Karpas-422 (cell line): ENCODE measurements around the gene CBX1. TPM values are rescaled to one million over a fixed set of nuclear protein-coding genes. Genes with fewer than 3 reads are reported as not detected.
"Not testable (repeated sequence)": the region's sequence is repeated elsewhere in the genome, so short reads cannot be mapped to it uniquely, and the experiment has no call there.

ENCODE experiments used
- DNase-seq: peaks from one replicate; pipeline ENCODE4 v3.0.0-alpha.2; 2015
- H2AFZ ChIP-seq: fragments of 200-600 bp; sonication (generic); 2 replicates; pipeline ENCODE4 v1.6.1; 2014; ENCODE audit warnings: antibody characterized with exemption, low read length, mixed read lengths
- H3K27ac ChIP-seq: fragments of 200-600 bp; sonication (generic); 2 replicates; pipeline ENCODE4 v1.5.1; 2014; ENCODE audit warnings: mild to moderate bottlenecking, low read length, moderate library complexity
- H3K27me3 ChIP-seq: fragments of 200-600 bp; sonication (generic); 2 replicates; pipeline ENCODE4 v1.6.1; 2014; ENCODE audit warnings: low read length, mixed read lengths
- H3K36me3 ChIP-seq: fragments of 200-600 bp; sonication (generic); 2 replicates; pipeline ENCODE4 v1.6.1; 2014; ENCODE audit warnings: low read length, mixed read lengths; ENCODE audit not compliant: insufficient read depth
- H3K4me1 ChIP-seq: fragments of 200-600 bp; sonication (generic); 2 replicates; pipeline ENCODE4 v1.6.1; 2014; ENCODE audit warnings: mild to moderate bottlenecking, low read length, mixed read lengths
- H3K4me2 ChIP-seq: fragments of 200-600 bp; sonication (generic); 2 replicates; pipeline ENCODE4 v1.6.1; 2014; ENCODE audit warnings: low read length, low read depth, mild to moderate bottlenecking; ENCODE audit not compliant: poor library complexity, severe bottlenecking
- H3K4me3 ChIP-seq: fragments of 200-600 bp; sonication (generic); 2 replicates; pipeline ENCODE4 v1.5.1; 2014; ENCODE audit warnings: mild to moderate bottlenecking, antibody characterized with exemption, low read length, mixed read lengths
- H3K79me2 ChIP-seq: fragments of 200-600 bp; sonication (generic); 2 replicates; pipeline ENCODE4 v1.6.1; 2014; ENCODE audit warnings: mild to moderate bottlenecking, low read length, mixed read lengths
- H3K9ac ChIP-seq: fragments of 200-600 bp; sonication (generic); 2 replicates; pipeline ENCODE4 v1.6.0; 2014; ENCODE audit warnings: low read length
- H3K9me2 ChIP-seq: fragments of 200-600 bp; sonication (generic), shearing (Covaris generic); replicated peaks from 2 replicates; pipeline ENCODE4 v1.6.0; 2014; ENCODE audit warnings: mild to moderate bottlenecking, low read length, moderate library complexity; ENCODE audit not compliant: insufficient read depth
- H3K9me3 ChIP-seq: fragments of 300-700, 200-600 bp; sonication (generic); 2 replicates; pipeline ENCODE4 v1.6.1; 2014; ENCODE audit warnings: low read length, mixed read lengths
- H4K20me1 ChIP-seq: fragments of 200-600 bp; sonication (generic); 2 replicates; pipeline ENCODE4 v1.6.1; 2014; ENCODE audit warnings: mild to moderate bottlenecking, antibody characterized with exemption, low read length, low read depth; ENCODE audit not compliant: insufficient read depth
- total RNA-seq: library from RNA; depleted of rRNA; stranded (reverse); fragments of >200 nt; shearing (Covaris generic); gene quantifications from 2 replicates; pipeline ENCODE4 v1.2.3, GENCODE V29; 2014; ENCODE audit warnings: low replicate concordance

The CBX1 gene
- total RNA-seq, 1 experiment from 2014 or later: 32.5 TPM

DNA sequence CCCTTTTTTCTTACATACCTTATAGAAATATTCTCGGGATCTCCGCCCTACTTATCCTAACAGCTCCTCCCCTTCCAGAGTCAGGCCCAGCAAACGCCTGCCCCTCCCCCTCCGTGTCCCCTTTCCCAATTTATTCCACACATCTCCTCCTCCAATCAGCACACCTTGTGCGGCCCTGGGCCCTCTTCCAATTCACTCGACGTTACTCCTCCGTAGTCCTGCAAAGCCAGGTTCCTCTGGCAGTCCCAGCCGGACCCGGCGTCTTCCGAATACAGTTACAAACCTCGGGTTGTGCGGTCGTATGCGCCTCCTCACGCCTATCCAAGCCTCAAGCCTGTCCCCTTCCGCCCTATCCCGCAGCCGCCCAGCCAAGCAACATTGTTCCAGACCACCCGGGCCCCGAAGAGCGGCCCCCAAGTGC, 677 bp downstream of the CBX1 start:
- Histone ChIP-seq H3K9me2 (no peaks in the 10 kb centered on the region), H3K79me2 (peaks cover 56% of the 10 kb centered on the region), H4K20me1 (0 out of 2 replicates have a peak, but pooled peaks cover 3% of the 10 kb centered on the region), H3K9ac (peak overlapping the region; percentile 92), H3K27ac (peak overlapping the region; percentile 65), H3K9me3 (peaks cover 5% of the 10 kb centered on the region; the same call in 1 of the 2 replicates), H2AFZ (peak overlapping the region; percentile 35; the same call in 1 of the 2 replicates), H3K4me2 (peak overlapping the region; percentile 99), H3K4me1 (peaks cover 24% of the 10 kb centered on the region), H3K36me3 (no peaks in the 10 kb centered on the region), H3K4me3 (peak overlapping the region; percentile 97), H3K27me3 (no peaks in the 10 kb centered on the region)
- DNase-seq: no peak

DNA sequence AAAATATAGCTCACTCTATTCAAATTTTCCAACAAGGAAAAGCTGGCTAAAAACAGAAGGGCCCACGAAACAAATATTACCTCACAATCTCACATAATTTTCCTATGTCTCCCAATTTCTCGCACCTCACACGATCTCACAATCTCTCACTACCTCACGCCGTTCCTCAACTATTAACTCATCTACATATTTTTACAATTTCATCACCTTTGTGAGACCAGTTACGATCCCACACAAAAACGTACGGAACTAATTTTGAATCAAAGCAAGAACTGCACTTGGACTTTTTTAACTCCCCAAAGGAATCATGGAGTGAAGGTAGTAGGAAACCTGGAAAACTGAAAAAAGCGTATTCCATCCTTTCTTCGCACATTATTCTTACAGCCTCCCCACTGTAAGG, 1.1 kb downstream of the CBX1 start:
- Histone ChIP-seq H3K9me2 (no peaks in the 10 kb centered on the region), H3K9ac (peak overlapping the region; percentile 92), H3K27me3 (no peaks in the 10 kb centered on the region), H3K4me2 (peak overlapping the region; percentile 99), H2AFZ (no peak overlapping the region), H3K27ac (no peak overlapping the region; the same call in 1 of the 2 replicates), H4K20me1 (0 out of 2 replicates have a peak, but pooled peaks cover 3% of the 10 kb centered on the region), H3K36me3 (no peaks in the 10 kb centered on the region), H3K9me3 (peaks cover 5% of the 10 kb centered on the region; the same call in 1 of the 2 replicates), H3K4me3 (peak overlapping the region; percentile 97), H3K79me2 (peaks cover 60% of the 10 kb centered on the region), H3K4me1 (peaks cover 24% of the 10 kb centered on the region)
- DNase-seq: no peak

DNA sequence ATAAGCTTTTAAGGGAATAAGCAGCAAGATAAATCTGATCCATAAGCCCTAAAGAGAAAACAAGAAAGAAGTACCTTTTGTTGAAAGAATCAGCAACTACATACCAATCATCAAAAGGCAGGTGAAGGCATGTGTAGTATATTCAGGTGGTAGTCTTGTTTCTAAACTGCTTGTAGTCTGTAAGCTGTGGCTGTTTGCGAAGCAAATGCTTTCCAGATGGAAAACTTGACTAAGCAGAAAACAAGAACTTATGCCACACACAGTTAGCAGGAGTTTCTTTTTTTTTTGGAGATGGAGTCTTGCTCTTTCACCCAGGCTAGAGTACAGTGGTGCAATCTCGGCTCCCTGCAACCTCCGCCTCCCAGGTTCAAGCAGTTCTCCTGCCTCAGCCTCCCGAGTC, 5.7 kb downstream of the CBX1 start:
- H3K9ac ChIP-seq: no peak overlapping the region
- H4K20me1 ChIP-seq: 0 out of 2 replicates have a peak, but pooled peaks cover 3% of the 10 kb centered on the region
- H2AFZ ChIP-seq: no peak overlapping the region
- H3K9me2 ChIP-seq: no peaks in the 10 kb centered on the region
- no peaks in the 10 kb centered on the region for H3K9me3 ChIP-seq
- H3K79me2 ChIP-seq: peaks cover 87% of the 10 kb centered on the region
- no peaks in the 10 kb centered on the region for H3K27me3 ChIP-seq
- H3K4me3 ChIP-seq: no peak overlapping the region
- no peak for DNase-seq
- H3K4me1 ChIP-seq: peaks cover 17% of the 10 kb centered on the region
- no peak overlapping the region for H3K4me2 ChIP-seq
- H3K27ac ChIP-seq: no peak overlapping the region
- no peaks in the 10 kb centered on the region for H3K36me3 ChIP-seq

DNA sequence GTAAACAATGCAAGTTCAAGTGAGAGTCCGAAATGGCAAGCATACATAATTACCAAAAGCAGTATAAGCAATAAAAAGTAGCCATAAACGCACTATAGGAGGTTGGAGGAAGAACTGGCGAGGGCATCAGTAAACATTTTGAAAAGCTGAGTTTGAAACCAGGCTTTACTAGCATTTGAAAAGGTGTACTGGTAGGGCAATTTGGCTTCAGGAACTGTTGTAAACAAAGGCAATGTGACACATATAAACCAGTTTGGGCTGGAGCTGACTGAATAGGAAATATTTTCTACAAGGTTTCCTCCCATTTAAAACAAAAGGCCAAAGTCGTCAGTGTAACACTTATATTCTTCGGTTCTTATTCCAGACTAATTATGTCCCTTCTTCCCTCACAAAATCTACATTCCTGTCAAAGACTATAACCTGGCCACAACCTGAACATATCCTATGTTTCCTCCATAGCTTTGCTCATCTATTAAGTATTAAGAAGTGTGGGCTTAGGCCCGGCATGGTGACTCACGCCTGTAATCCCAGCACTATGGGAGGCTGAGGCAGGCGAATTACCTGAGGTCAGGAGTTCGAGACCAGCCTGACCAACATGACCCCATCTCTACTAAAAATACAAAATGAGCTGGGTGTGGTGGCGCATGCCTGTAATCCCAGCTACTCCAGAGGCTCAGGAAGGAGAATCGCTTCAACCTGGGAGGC, 7.8 kb downstream of the CBX1 start:
- H3K36me3 ChIP-seq: no peaks in the 10 kb centered on the region
- no peaks in the 10 kb centered on the region for H3K9me2 ChIP-seq
- no peak overlapping the region for H3K9ac ChIP-seq
- peaks cover 10% of the 10 kb centered on the region for H3K4me1 ChIP-seq
- no peak overlapping the region for H3K4me3 ChIP-seq
- no peaks in the 10 kb centered on the region for H3K9me3 ChIP-seq
- no peak overlapping the region for H2AFZ ChIP-seq
- DNase-seq: no peak
- no peaks in the 10 kb centered on the region for H3K27me3 ChIP-seq
- no peak overlapping the region for H3K4me2 ChIP-seq
- peaks cover 85% of the 10 kb centered on the region for H3K79me2 ChIP-seq
- no peak overlapping the region for H3K27ac ChIP-seq
- no peaks in the 10 kb centered on the region for H4K20me1 ChIP-seq

DNA sequence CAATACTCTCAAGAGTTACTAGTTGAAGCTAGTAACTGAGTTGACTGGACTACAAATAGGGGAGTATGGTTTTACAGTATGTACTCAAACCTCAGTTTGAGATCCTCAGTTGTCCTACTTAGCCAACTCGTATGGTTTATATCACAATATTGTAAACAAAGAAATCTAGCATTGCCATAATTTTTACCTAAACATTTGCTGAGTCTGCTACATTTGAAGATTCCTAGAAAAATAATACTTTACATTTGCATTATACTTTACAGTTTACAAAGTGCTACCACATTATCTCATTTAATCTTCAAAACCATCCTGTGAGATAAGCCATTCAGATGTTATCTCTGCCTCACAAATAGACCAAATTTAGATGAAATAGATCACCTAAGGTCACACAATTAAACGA, 16.3 kb downstream of the CBX1 start:
- H3K4me3 ChIP-seq: no peak overlapping the region
- H3K79me2 ChIP-seq: peaks cover 67% of the 10 kb centered on the region
- no peak for DNase-seq
- no peaks in the 10 kb centered on the region for H3K36me3 ChIP-seq
- H4K20me1 ChIP-seq: no peaks in the 10 kb centered on the region
- H3K9me2 ChIP-seq: no peaks in the 10 kb centered on the region
- no peaks in the 10 kb centered on the region for H3K4me1 ChIP-seq
- H3K27ac ChIP-seq: no peak overlapping the region
- H3K9ac ChIP-seq: no peak overlapping the region
- H3K27me3 ChIP-seq: no peaks in the 10 kb centered on the region
- no peak overlapping the region for H3K4me2 ChIP-seq
- no peak overlapping the region for H2AFZ ChIP-seq
- no peaks in the 10 kb centered on the region for H3K9me3 ChIP-seq

DNA sequence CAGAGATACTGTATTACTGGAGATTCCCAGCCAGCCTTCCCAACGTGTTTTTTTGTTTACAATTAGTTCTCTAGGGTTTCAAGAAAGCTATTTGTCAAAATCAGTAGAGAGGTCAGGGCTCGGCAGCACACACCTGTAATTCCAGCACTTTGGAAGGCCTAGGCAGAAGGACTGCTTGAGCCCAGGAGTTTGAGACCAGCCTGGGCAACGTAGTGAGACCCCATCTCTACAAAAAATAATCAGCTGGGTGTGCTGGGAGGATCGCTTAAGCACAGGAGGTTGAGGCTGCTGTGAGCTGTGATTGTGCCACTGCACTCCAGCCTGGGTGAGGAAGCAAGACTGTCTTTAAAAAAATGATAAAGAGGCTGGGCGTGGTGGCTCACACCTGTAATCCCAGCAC, 19.4 kb downstream of the CBX1 start:
- DNase-seq: no peak
- no peaks in the 10 kb centered on the region for H4K20me1 ChIP-seq
- no peaks in the 10 kb centered on the region for H3K27me3 ChIP-seq
- no peaks in the 10 kb centered on the region for H3K9me2 ChIP-seq
- H2AFZ ChIP-seq: no peak overlapping the region
- no peak overlapping the region for H3K4me3 ChIP-seq
- no peak overlapping the region for H3K27ac ChIP-seq
- H3K9ac ChIP-seq: no peak overlapping the region
- H3K4me1 ChIP-seq: no peaks in the 10 kb centered on the region
- peaks cover 65% of the 10 kb centered on the region for H3K79me2 ChIP-seq
- H3K4me2 ChIP-seq: no peak overlapping the region
- no peaks in the 10 kb centered on the region for H3K9me3 ChIP-seq
- no peaks in the 10 kb centered on the region for H3K36me3 ChIP-seq

DNA sequence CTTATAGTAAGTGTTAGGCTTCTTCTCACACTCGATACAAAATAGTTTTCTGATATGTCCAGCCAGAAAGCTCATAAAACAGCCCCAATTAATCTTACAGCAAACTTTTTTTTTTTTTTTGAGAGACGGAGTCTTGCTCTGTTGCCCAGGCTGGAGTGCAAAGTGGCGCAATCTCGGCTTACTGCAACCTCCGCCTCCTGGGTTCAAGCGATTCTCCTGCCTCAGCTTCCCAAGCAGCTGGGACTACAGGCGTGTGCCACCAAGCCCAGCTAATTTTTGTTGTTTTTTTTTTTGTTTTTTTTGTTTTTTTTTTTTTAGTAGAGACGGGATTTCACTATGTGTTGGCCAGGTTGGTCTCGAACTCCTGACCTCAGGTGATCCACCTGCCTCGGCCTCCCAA, 24.1 kb downstream of the CBX1 start:
- not testable (repeated sequence) for H3K9me2 ChIP-seq, H4K20me1 ChIP-seq, H2AFZ ChIP-seq, H3K27ac ChIP-seq, H3K27me3 ChIP-seq, H3K4me2 ChIP-seq, H3K36me3 ChIP-seq, H3K4me3 ChIP-seq, H3K9ac ChIP-seq, DNase-seq, H3K4me1 ChIP-seq, H3K9me3 ChIP-seq
- H3K79me2 ChIP-seq: peaks cover 34% of the 10 kb centered on the region

DNA sequence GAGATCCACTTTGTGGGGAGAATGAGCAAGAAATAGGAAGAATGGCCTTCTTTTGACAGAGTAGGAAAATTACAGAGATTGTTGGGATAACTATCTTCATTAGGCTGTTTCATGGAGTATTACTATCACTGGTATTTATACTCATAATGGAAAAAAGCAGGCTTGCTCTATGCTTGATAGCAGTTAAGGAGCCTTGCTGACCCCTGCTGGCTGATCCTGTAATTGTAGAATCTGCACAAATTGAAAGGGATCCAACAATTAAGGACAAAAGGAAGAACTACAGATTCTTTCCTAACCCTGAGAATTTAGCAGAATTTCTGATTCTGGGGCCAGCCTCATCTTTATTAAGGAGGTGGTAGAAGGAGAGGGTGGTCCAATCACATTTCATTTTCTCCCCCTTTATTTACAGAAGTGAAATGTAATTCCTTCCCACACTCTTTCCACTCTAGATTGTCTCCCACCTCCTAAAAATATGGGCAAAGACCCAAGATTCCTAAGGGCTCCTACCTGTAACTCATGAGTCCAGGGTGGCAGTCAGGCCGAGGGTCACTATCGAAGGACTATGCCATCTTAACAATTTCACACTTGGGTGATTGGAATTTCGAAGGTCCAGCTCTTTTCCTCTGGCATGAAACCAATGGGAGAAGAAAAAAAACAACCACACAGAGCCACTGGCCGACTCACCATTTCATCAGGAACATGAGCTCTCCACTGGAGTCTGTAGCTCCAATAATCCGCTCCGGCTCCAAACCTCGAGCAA, 26.8 kb downstream of the CBX1 start:
- DNase-seq: peak; percentile 86
- H3K79me2 ChIP-seq: peaks cover 13% of the 10 kb centered on the region
- no peaks in the 10 kb centered on the region for H3K27me3 ChIP-seq
- H3K4me1 ChIP-seq: no peaks in the 10 kb centered on the region
- no peaks in the 10 kb centered on the region for H3K9me3 ChIP-seq
- H4K20me1 ChIP-seq: no peaks in the 10 kb centered on the region
- peaks cover 19% of the 10 kb centered on the region; the same call in 1 of the 2 replicates for H3K36me3 ChIP-seq
- H3K9me2 ChIP-seq: no peaks in the 10 kb centered on the region
- H3K4me3 ChIP-seq: no peak overlapping the region
- no peak overlapping the region for H3K27ac ChIP-seq
- no peak overlapping the region for H2AFZ ChIP-seq
- H3K4me2 ChIP-seq: no peak overlapping the region
- no peak overlapping the region for H3K9ac ChIP-seq
